Stomach (tissue), 9 donors: Measurements from ENCODE around the gene DYSF. TPM values are rescaled to one million over a fixed set of nuclear protein-coding genes. Genes with fewer than 3 reads are reported as not detected.

ENCODE experiments used
- DNase-seq, 2 donors: peaks; one replicate each; pipeline versions ENCODE4 v3.0.0 to v3.0.0-alpha.2; 2013 to 2019
- H3K27ac ChIP-seq, 5 donors: fragments of 200-600 bp in 4 of 5; sonication (generic) in 4 of 5; one replicate each; pipeline ENCODE4 v1.5.1; 2013 to 2019; ENCODE audit warnings: mild to moderate bottlenecking in 1 of 5, moderate library complexity in 1 of 5
- H3K27me3 ChIP-seq, 3 donors: fragments of 200-600 bp; sonication (generic); one replicate each; pipeline ENCODE4 v1.5.1; 2017 to 2019; ENCODE audit warnings: mixed run types in 1 of 3
- H3K36me3 ChIP-seq, 4 donors: fragments of 200-600 bp; sonication (generic); 1 replicate in 3 of 4; 2 replicates in 1 of 4; pipeline ENCODE4 v1.5.1; 2016 to 2019
- H3K4me1 ChIP-seq, 4 donors: fragments of 200-600 bp; sonication (generic); one replicate each; pipeline ENCODE4 v1.5.1; 2016 to 2019
- H3K4me3 ChIP-seq, 4 donors: fragments of 200-600 bp; sonication (generic) in 3 of 4; one replicate each; pipeline ENCODE4 v1.5.1; 2016 to 2019; ENCODE audit warnings: mild to moderate bottlenecking in 1 of 4
- H3K9me3 ChIP-seq, 4 donors: fragments of 200-600 bp; sonication (generic); one replicate each; pipeline ENCODE4 v1.5.1; 2016 to 2019
- EP300 ChIP-seq: sonication (generic); formaldehyde crosslinking; IDR thresholded peaks from one replicate; pipeline ENCODE4 v1.6.1; 2017; ENCODE audit warnings: antibody characterized with exemption
- POLR2A ChIP-seq, 4 donors: fragments of 450-650 bp; IDR thresholded peaks; one replicate each; pipeline ENCODE4 v1.6.1; 2016; ENCODE audit warnings: antibody characterized with exemption in 4 of 4, control low read depth in 2 of 4, mild to moderate bottlenecking in 1 of 4, moderate library complexity in 1 of 4
- POLR2AphosphoS5 ChIP-seq, 3 donors: sonication (generic); formaldehyde crosslinking; IDR thresholded peaks; one replicate each; pipeline ENCODE4 v1.6.1; 2016; ENCODE audit warnings: antibody characterized with exemption in 3 of 3
- WGBS, 5 donors: extraction: QIAGEN DNeasy Blood & Tissue Kit in 3 of 5; methylation state at CpG; one replicate each; pipeline versions ENCODE4 v1.1.5 to v1.1.7; 2013 to 2018; 5-methylcytosine and 5-hydroxymethylcytosine counted together
- intact Hi-C: fragments of 100-400 bp; cut with DNase I; formaldehyde crosslinking; loops from one replicate; pipeline ENCODE4 v1.15.1; 2023; ENCODE audit warnings: low total_unique reads
- polyA plus RNA-seq, 3 donors: library from polyadenylated mRNA; stranded (reverse); fragments of 200-250 nt; gene quantifications; one replicate each; pipeline ENCODE4 v1.2.3, GENCODE V29; 2013
- total RNA-seq, 5 donors: library from RNA; depleted of rRNA; stranded (reverse); fragments of >200 nt; gene quantifications; one replicate each; pipeline versions ENCODE4 v1.1.0 to v1.2.3, GENCODE V29; 2014 to 2016
- TF ChIP-seq, protein P1 (sequence below), 7 experiments: fragments of 450-650 bp in 4 of 7; fragments of 200-600 bp in 3 of 7; sonication (generic) in 3 of 7; IDR thresholded peaks; one replicate each; pipeline ENCODE4 v1.5.1; 2016 to 2019; ENCODE audit warnings: antibody characterized with exemption in 7 of 7, control low read depth in 2 of 7, mild to moderate bottlenecking in 1 of 7
- donor health status: healthy with polysubstance abuse.
- donor health status: Bipolar disorder and iron deficiency.
- donor health status: healthy.

DYSF gene
- total and polyA plus RNA-seq, 8 donors = 2.1 to 13.4 (median 6.1) TPM

DNA sequence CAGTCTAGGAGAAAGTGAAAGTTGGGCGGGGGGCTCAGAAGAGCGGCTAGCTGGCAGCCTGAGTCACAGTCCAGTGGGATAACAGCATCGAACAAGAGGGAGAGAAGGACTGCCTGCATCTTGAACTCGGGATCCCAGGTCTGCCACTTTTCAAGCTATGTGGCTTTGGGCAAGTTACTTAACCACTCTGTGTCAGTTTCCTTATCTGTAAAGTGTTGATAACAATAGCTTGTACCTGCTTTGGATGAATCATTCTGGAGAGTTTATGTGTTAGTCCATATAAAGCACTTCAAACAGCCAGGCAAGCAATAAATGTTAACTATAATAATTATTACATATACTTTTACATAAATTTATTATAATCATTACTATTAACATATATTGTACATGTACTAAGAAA lies 4.6 kb downstream of the DYSF start:
- peak overlapping the region in 2 of 5 donors; percentile 33 to 42 for H3K27ac ChIP-seq
- H3K4me1 ChIP-seq = peaks cover 28 to 65% (median 52%) of the 10 kb centered on the region in 4 donors
- no peak overlapping the region for H3K4me3 ChIP-seq
- peaks cover 0 to 23% (median 16%) of the 10 kb centered on the region in 3 donors for H3K27me3 ChIP-seq
- 70 to 91% (median 83%) methylated on average over 4 of the region's 4 CpGs for WGBS, 5 donors
- no peaks in the 10 kb centered on the region for H3K36me3 ChIP-seq
- TF ChIP-seq POLR2A (IDR thresholded peaks at IDR 0.05) (no peak), POLR2AphosphoS5 (IDR thresholded peaks at IDR 0.05) (no peak), EP300 (no peak)
- TF ChIP-seq, protein P1, sequence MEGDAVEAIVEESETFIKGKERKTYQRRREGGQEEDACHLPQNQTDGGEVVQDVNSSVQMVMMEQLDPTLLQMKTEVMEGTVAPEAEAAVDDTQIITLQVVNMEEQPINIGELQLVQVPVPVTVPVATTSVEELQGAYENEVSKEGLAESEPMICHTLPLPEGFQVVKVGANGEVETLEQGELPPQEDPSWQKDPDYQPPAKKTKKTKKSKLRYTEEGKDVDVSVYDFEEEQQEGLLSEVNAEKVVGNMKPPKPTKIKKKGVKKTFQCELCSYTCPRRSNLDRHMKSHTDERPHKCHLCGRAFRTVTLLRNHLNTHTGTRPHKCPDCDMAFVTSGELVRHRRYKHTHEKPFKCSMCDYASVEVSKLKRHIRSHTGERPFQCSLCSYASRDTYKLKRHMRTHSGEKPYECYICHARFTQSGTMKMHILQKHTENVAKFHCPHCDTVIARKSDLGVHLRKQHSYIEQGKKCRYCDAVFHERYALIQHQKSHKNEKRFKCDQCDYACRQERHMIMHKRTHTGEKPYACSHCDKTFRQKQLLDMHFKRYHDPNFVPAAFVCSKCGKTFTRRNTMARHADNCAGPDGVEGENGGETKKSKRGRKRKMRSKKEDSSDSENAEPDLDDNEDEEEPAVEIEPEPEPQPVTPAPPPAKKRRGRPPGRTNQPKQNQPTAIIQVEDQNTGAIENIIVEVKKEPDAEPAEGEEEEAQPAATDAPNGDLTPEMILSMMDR (IDR thresholded peaks at IDR 0.05) = no peak
- no peaks in the 10 kb centered on the region for H3K9me3 ChIP-seq
- no peak for DNase-seq
- intact Hi-C loops = no loop called here

DNA sequence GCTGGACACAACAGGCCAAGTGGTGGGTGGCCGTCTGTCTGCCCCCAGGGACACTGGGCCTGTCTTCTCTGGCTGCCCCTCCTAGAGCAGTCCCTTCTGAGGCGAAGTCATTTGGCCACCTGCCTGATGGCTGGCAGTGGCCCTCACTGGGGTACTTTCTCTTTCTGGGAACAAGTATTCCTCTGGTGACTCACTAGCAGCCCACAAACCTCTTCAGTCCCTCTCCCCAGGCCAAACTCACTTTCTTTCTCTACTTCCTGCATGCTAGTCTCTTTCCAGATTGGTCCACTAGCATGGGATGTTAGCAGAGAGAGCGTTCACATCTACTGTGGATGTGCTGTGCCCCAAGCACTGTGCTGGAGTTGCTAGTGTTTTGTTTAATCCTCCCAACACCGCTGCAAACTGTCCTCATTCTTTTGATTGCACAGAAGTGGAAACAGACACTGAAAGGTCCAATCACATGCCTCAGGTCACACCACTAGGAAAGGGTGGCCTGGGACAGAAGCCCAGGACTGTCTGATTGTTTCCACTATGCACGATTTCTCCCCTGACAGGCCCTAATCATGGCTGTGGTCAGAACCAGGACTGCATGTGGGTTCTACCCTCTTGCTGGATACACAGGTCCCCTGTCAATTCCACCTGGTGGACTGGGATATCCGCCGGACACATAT lies 5.2 kb downstream of the DYSF start:
- Histone ChIP-seq H3K9me3 (no peaks in the 10 kb centered on the region), H3K4me3 (no peak overlapping the region), H3K27ac (peak overlapping the region in 4 of 5 donors; percentile 7 to 42 (median 32)), H3K27me3 (peaks cover 0 to 24% (median 18%) of the 10 kb centered on the region in 3 donors), H3K36me3 (no peaks in the 10 kb centered on the region), H3K4me1 (peaks cover 24 to 58% (median 49%) of the 10 kb centered on the region in 4 donors)
- DNase-seq = peak in 1 of 2 donors; percentile 23
- TF ChIP-seq POLR2A (IDR thresholded peaks at IDR 0.05) = no peak
- TF ChIP-seq, protein P1 (IDR thresholded peaks at IDR 0.05) = no peak
- intact Hi-C loops = no loop called here
- WGBS, 5 donors = 76 to 84% (median 79%) methylated on average over 7 of the region's 7 CpGs

DNA sequence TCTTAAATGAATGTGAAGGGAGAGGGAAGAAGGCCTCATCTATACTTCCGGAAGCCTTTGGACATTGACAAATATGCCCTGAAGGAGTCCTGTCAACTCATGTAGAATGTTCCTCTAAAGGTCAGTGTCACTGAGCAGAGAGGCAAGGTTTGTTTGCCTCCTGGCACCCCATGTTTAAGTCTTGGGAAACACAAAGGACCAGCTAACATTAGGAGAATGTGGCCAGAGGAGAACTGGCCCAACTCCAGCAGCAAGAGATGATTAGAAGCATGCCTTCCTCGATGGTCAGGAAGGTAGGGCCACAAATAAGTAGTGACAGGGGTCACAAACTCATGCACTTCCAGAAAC lies 5.7 kb downstream of the DYSF start:
- Histone ChIP-seq H3K27me3 (peaks cover 0 to 21% (median 14%) of the 10 kb centered on the region in 3 donors), H3K36me3 (no peaks in the 10 kb centered on the region), H3K27ac (no peak overlapping the region), H3K4me1 (peaks cover 19 to 53% (median 44%) of the 10 kb centered on the region in 4 donors), H3K4me3 (no peak overlapping the region), H3K9me3 (no peaks in the 10 kb centered on the region)
- TF ChIP-seq EP300 (no peak), POLR2A (IDR thresholded peaks at IDR 0.05) (no peak), POLR2AphosphoS5 (IDR thresholded peaks at IDR 0.05) (no peak)
- TF ChIP-seq, protein P1 (IDR thresholded peaks at IDR 0.05) = no peak
- 47 to 54% (median 50%) methylated on average over 2 of the region's 2 CpGs for WGBS, 5 donors
- intact Hi-C loops = no loop called here
- no peak for DNase-seq

DNA sequence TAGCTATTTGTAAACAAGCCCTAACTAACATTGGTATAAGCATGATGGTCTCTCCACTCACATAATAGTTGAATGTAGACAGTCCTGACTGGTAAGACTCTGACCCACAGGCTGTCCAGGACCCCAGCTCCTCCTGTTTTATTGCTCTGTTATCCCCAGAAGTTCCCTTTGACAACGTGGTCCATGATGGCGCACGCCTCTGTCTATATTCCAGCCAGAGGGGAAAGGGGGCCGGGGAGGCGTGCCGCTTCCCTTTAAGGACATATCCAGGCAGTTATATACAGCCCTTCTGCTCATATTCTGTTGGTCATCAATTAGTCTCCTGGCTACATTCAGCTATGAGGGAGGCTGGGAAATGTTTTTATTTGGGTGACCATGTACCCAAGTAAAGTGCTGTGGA lies 6.7 kb downstream of the DYSF start:
- no peak overlapping the region for H3K4me3 ChIP-seq
- H3K9me3 ChIP-seq = no peaks in the 10 kb centered on the region
- no peak overlapping the region for H3K27ac ChIP-seq
- no peak for DNase-seq
- 77 to 96% (median 89%) methylated on average over 6 of the region's 6 CpGs for WGBS, 5 donors
- TF ChIP-seq, protein P1 (IDR thresholded peaks at IDR 0.05) = no peak
- no peak for TF ChIP-seq EP300
- no peak for TF ChIP-seq POLR2A (IDR thresholded peaks at IDR 0.05)
- TF ChIP-seq POLR2AphosphoS5 (IDR thresholded peaks at IDR 0.05) = no peak
- intact Hi-C loops = no loop called here
- H3K4me1 ChIP-seq = peaks cover 9 to 43% (median 34%) of the 10 kb centered on the region in 4 donors
- H3K27me3 ChIP-seq = peaks cover 0 to 23% (median 16%) of the 10 kb centered on the region in 3 donors
- no peaks in the 10 kb centered on the region for H3K36me3 ChIP-seq
